ENCODE data around the gene CHIA. TPM values are rescaled to one million over a fixed set of nuclear protein-coding genes. Genes with fewer than 3 reads are reported as not detected.
"Not testable (repeated sequence)": the region's sequence is repeated elsewhere in the genome, so short reads cannot be mapped to it uniquely, and the experiment has no call there.

Gene CHIA
- total RNA-seq, 1 donor = not detected

- TF ChIP-seq CTCF (IDR thresholded peaks at IDR 0.05; ENCODE audit: extremely low read depth, low read depth, low read length) = no peak
- no peak overlapping the region for H3K4me2 ChIP-seq (ENCODE audit: insufficient read depth, low read length)
- H3K4me3 ChIP-seq (ENCODE audit: insufficient read depth, low read length) = no peak overlapping the region
- no peak for DNase-seq (ENCODE audit: insufficient read length, low spot score, missing footprints)
- H3K27me3 ChIP-seq (ENCODE audit: insufficient read depth, low read length) = peaks cover 7% of the 10 kb centered on the region
- no peaks in the 10 kb centered on the region for H3K36me3 ChIP-seq (ENCODE audit: insufficient read depth, low read length)
- H3K4me1 ChIP-seq (ENCODE audit: insufficient read depth, low read length) = no peaks in the 10 kb centered on the region
- H4K20me1 ChIP-seq (ENCODE audit: insufficient read depth, low read length) = no peaks in the 10 kb centered on the region
- no peaks in the 10 kb centered on the region for H3K9me3 ChIP-seq (ENCODE audit: low read depth, low read length)
- no peak overlapping the region for H2AFZ ChIP-seq (ENCODE audit: low read length)
- no peak overlapping the region for H3K27ac ChIP-seq (ENCODE audit: low read depth, low read length)
- H3K79me2 ChIP-seq (ENCODE audit: insufficient read depth, low read length) = no peaks in the 10 kb centered on the region
Observed at GRCh38 chr1:111359376-111359775, 68.7 kb downstream of the CHIA start.

DNA sequence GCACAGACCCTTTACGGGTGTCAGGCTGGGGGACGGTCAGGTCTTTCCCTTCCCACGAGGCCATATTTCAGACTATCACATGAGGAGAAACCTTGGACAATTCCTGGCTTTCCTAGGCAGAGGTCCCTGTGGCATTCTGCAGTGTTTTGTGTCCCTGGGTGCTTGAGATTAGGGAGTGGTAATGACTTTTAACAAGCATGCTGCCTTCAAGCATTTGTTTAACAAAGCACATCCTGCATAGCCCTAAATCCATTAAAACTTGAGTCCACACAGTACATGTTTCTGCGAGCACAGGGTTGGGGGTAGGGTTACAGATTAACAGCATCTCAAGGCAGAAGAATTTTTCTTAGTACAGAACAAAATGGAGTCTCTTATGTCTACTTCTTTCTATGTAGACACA is 69.6 kb downstream of the CHIA start:
- H3K4me3 ChIP-seq (ENCODE audit: insufficient read depth, low read length); H3K4me2 ChIP-seq (ENCODE audit: insufficient read depth, low read length); H3K27me3 ChIP-seq (ENCODE audit: insufficient read depth, low read length); H3K79me2 ChIP-seq (ENCODE audit: insufficient read depth, low read length); H4K20me1 ChIP-seq (ENCODE audit: insufficient read depth, low read length); H3K36me3 ChIP-seq (ENCODE audit: insufficient read depth, low read length); H3K27ac ChIP-seq (ENCODE audit: low read depth, low read length); H2AFZ ChIP-seq (ENCODE audit: low read length); H3K9me3 ChIP-seq (ENCODE audit: low read depth, low read length); H3K4me1 ChIP-seq (ENCODE audit: insufficient read depth, low read length); DNase-seq (ENCODE audit: insufficient read length, low spot score, missing footprints): not testable (repeated sequence)

DNA sequence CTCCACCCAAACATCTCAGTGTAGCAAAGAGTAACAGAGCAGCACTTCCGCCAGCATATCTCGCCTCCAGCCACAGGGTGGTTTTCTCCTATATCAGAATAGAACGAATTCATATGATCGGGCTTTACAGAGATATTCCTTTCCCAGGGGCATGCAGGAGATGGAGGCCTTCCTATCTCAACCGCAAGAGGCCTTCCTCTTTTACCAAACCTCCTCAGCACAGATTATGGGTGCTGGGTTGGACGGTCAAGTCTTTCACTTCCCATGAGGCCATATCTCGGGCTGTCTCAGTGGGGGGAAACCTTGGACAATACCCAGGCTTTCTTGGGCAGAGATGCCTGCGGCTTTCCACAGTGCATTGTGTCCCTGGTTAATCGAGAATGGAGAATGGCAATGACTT is 71.1 kb downstream of the CHIA start:
- no peaks in the 10 kb centered on the region for H3K9me3 ChIP-seq (ENCODE audit: low read depth, low read length)
- H2AFZ ChIP-seq (ENCODE audit: low read length) = no peak overlapping the region
- DNase-seq (ENCODE audit: insufficient read length, low spot score, missing footprints) = no peak
- H3K4me1 ChIP-seq (ENCODE audit: insufficient read depth, low read length) = peaks cover 2% of the 10 kb centered on the region
- H3K27ac ChIP-seq (ENCODE audit: low read depth, low read length) = no peak overlapping the region
- no peak for TF ChIP-seq CTCF (IDR thresholded peaks at IDR 0.05; ENCODE audit: extremely low read depth, low read depth, low read length)
- H4K20me1 ChIP-seq (ENCODE audit: insufficient read depth, low read length) = no peaks in the 10 kb centered on the region
- H3K4me2 ChIP-seq (ENCODE audit: insufficient read depth, low read length) = no peak overlapping the region
- H3K79me2 ChIP-seq (ENCODE audit: insufficient read depth, low read length) = no peaks in the 10 kb centered on the region
- no peak overlapping the region for H3K4me3 ChIP-seq (ENCODE audit: insufficient read depth, low read length)
- H3K36me3 ChIP-seq (ENCODE audit: insufficient read depth, low read length) = no peaks in the 10 kb centered on the region
- H3K27me3 ChIP-seq (ENCODE audit: insufficient read depth, low read length) = peaks cover 9% of the 10 kb centered on the region

GRCh38 chr1:111364690-111365089 is 74.0 kb downstream of the CHIA start:
- no peaks in the 10 kb centered on the region for H3K36me3 ChIP-seq (ENCODE audit: insufficient read depth, low read length)
- DNase-seq (ENCODE audit: insufficient read length, low spot score, missing footprints) = no peak
- H3K27me3 ChIP-seq (ENCODE audit: insufficient read depth, low read length) = peaks cover 12% of the 10 kb centered on the region
- H3K4me2 ChIP-seq (ENCODE audit: insufficient read depth, low read length) = no peak overlapping the region
- H3K4me1 ChIP-seq (ENCODE audit: insufficient read depth, low read length) = peaks cover 2% of the 10 kb centered on the region
- no peaks in the 10 kb centered on the region for H4K20me1 ChIP-seq (ENCODE audit: insufficient read depth, low read length)
- no peak for TF ChIP-seq CTCF (IDR thresholded peaks at IDR 0.05; ENCODE audit: extremely low read depth, low read depth, low read length)
- peak overlapping the region; percentile 80 for H2AFZ ChIP-seq (ENCODE audit: low read length)
- no peak overlapping the region for H3K4me3 ChIP-seq (ENCODE audit: insufficient read depth, low read length)
- H3K27ac ChIP-seq (ENCODE audit: low read depth, low read length) = no peak overlapping the region
- H3K9me3 ChIP-seq (ENCODE audit: low read depth, low read length) = no peaks in the 10 kb centered on the region
- H3K79me2 ChIP-seq (ENCODE audit: insufficient read depth, low read length) = no peaks in the 10 kb centered on the region

All from osteoblast (primary cell).